SK-N-SH treated with all-trans-retinoic acid at 6 μM for 48 hours (cell line): ENCODE measurements around the gene ANP32B.

Experiments
- ARNTL ChIP-seq: fragments of 450-650 bp; formaldehyde crosslinking; IDR thresholded peaks from 2 replicates; pipeline ENCODE4 v1.5.0; 2020; ENCODE audit warnings: low read depth, mild to moderate bottlenecking, moderate library complexity, borderline replicate concordance
- BACH2 ChIP-seq: fragments of 250-450 bp; sonication (Bioruptor Pico); IDR thresholded peaks from 2 replicates; pipeline ENCODE4 v1.9.0; 2021; ENCODE audit warnings: mild to moderate bottlenecking, borderline replicate concordance
- GLIS3 ChIP-seq: fragments of 250-450 bp; sonication (Bioruptor Pico); IDR thresholded peaks from 2 replicates; pipeline ENCODE4 v1.5.0; 2020; ENCODE audit warnings: mild to moderate bottlenecking, moderate library complexity
- OSR1 ChIP-seq: fragments of 250-450 bp; sonication (Bioruptor Pico); IDR thresholded peaks from 2 replicates; pipeline ENCODE4 v1.8.0; 2022; ENCODE audit warnings: moderate library complexity, mild to moderate bottlenecking, inconsistent platforms
- ZC3H10 ChIP-seq: fragments of 250-450 bp; sonication (Bioruptor Pico); IDR thresholded peaks from 2 replicates; pipeline ENCODE4 v1.5.1; 2021; ENCODE audit warnings: mild to moderate bottlenecking, moderate library complexity
- ZFP3 ChIP-seq: fragments of 250-450 bp; sonication (Bioruptor Pico); IDR thresholded peaks from 2 replicates; pipeline ENCODE4 v1.5.0; 2020; ENCODE audit warnings: mild to moderate bottlenecking, moderate library complexity
- ZNF70 ChIP-seq: fragments of 450-650 bp; formaldehyde crosslinking; IDR thresholded peaks from 2 replicates; pipeline ENCODE4 v1.5.0; 2020; ENCODE audit warnings: mild to moderate bottlenecking, moderate library complexity
- ZNF8 ChIP-seq: fragments of 450-650 bp; formaldehyde crosslinking; IDR thresholded peaks from 2 replicates; pipeline ENCODE4 v1.5.0; 2020; ENCODE audit warnings: mild to moderate bottlenecking, moderate library complexity
- TF ChIP-seq, protein P1 (sequence below): fragments of 250-450 bp; sonication (Bioruptor Pico); IDR thresholded peaks from 2 replicates; pipeline ENCODE4 v1.5.1; 2021; ENCODE audit warnings: mild to moderate bottlenecking, moderate library complexity

DNA sequence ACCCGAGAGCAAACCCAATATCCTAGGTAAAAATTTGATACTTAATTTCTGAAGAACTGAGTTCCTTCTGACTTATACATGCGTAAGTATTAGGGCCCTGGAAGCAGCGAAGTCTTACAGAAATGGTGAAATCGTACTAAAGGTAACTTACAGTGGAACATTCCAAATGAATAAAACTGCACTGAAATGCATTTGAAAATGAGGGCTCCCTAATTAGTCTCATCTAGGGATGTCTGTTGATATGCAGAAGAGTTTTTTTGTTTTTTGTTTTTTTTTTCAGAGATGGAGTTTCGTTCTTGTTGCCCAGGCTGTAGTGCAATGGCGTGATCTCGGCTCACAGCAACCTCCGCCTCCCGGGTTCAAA is 63.0 kb downstream of the ANP32B start:
- no peak for TF ChIP-seq ZFP3 (CRISPR knock-in tag)
- TF ChIP-seq ARNTL: no peak
- TF ChIP-seq, protein P1, sequence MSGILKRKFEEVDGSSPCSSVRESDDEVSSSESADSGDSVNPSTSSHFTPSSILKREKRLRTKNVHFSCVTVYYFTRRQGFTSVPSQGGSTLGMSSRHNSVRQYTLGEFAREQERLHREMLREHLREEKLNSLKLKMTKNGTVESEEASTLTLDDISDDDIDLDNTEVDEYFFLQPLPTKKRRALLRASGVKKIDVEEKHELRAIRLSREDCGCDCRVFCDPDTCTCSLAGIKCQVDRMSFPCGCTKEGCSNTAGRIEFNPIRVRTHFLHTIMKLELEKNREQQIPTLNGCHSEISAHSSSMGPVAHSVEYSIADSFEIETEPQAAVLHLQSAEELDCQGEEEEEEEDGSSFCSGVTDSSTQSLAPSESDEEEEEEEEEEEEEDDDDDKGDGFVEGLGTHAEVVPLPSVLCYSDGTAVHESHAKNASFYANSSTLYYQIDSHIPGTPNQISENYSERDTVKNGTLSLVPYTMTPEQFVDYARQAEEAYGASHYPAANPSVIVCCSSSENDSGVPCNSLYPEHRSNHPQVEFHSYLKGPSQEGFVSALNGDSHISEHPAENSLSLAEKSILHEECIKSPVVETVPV (CRISPR knock-in tag): no peak
- TF ChIP-seq ZC3H10 (CRISPR knock-in tag): no peak
- no peak for TF ChIP-seq OSR1 (CRISPR knock-in tag)
- TF ChIP-seq ZNF8: no peak
- no peak for TF ChIP-seq BACH2 (CRISPR knock-in tag)
- TF ChIP-seq GLIS3 (CRISPR knock-in tag): no peak
- no peak for TF ChIP-seq ZNF70 (CRISPR knock-in tag)
